A549 (cell line): Measurements from ENCODE around the gene TOX2.

Experiments
- CTCF ChIP-seq: fragments of >200 bp; sonication (Bioruptor Twin); formaldehyde crosslinking; IDR thresholded peaks from 3 replicates; pipeline ENCODE4 v1.5.1; 2016
- ELK1 ChIP-seq: fragments of 150-350 bp; IDR thresholded peaks from 2 replicates; pipeline ENCODE4 v1.6.1; 2014; ENCODE audit warnings: low read depth, mild to moderate bottlenecking, low read length
- MAX ChIP-seq: IDR thresholded peaks from 2 replicates; pipeline ENCODE4 v1.6.1; 2012
- NFE2L2 ChIP-seq: fragments of 150-350 bp; conservative IDR thresholded peaks from 2 replicates; pipeline ENCODE4 v1.6.1; 2014; ENCODE audit warnings: low read length
- RCOR1 ChIP-seq: fragments of 150-350 bp; IDR thresholded peaks from 2 replicates; pipeline ENCODE4 v1.6.1; 2014; ENCODE audit warnings: antibody characterized with exemption, low read length, low read depth
- RFX5 ChIP-seq: fragments of 450-650 bp; IDR thresholded peaks from 2 replicates; pipeline ENCODE4 v1.7.1; 2014; ENCODE audit warnings: antibody characterized with exemption, mild to moderate bottlenecking, moderate library complexity

GRCh38 chr20:44099832-44100231 is 185.2 kb downstream of the TOX2 start:
- no peak for TF ChIP-seq MAX
- no peak for TF ChIP-seq CTCF
- no peak for TF ChIP-seq NFE2L2
- no peak for TF ChIP-seq ELK1
- no peak for TF ChIP-seq RCOR1
- no peak for TF ChIP-seq RFX5
